ENCODE results near the gene MAP3K7. TPM values are rescaled to one million over a fixed set of nuclear protein-coding genes. Genes with fewer than 3 reads are reported as not detected.

The MAP3K7 gene
- total RNA-seq, 1 donor from 2014 or later: 40.5 TPM

GRCh38 chr6:90547079-90547478 is 39.8 kb downstream of the MAP3K7 start:
- H3K36me3 Mint-ChIP-seq (ENCODE audit: low read depth, unreplicated experiment): peaks cover 27% of the 10 kb centered on the region
- no peak overlapping the region for H3K27ac Mint-ChIP-seq (ENCODE audit: unreplicated experiment)
- no peak overlapping the region for H3K4me3 Mint-ChIP-seq (ENCODE audit: unreplicated experiment)
- TF ChIP-seq CTCF (IDR thresholded peaks at IDR 0.05; ENCODE audit: unreplicated experiment): no peak
- no peaks in the 10 kb centered on the region for H3K4me1 Mint-ChIP-seq (ENCODE audit: unreplicated experiment)
- DNase-seq (ENCODE audit: low spot score): no peak
- no peaks in the 10 kb centered on the region for H3K27me3 Mint-ChIP-seq (ENCODE audit: unreplicated experiment)
- no peaks in the 10 kb centered on the region for H3K9me3 Mint-ChIP-seq (ENCODE audit: unreplicated experiment)

GRCh38 chr6:90545448-90545847 is 41.4 kb downstream of the MAP3K7 start:
- H3K4me3 Mint-ChIP-seq (ENCODE audit: unreplicated experiment): no peak overlapping the region
- no peaks in the 10 kb centered on the region for H3K4me1 Mint-ChIP-seq (ENCODE audit: unreplicated experiment)

GRCh38 chr6:90544741-90545140 is 42.1 kb downstream of the MAP3K7 start:
- DNase-seq (ENCODE audit: low spot score): no peak
- Mint-ChIP-seq H3K9me3 (ENCODE audit: unreplicated experiment) (no peaks in the 10 kb centered on the region), H3K27me3 (ENCODE audit: unreplicated experiment) (no peaks in the 10 kb centered on the region), H3K27ac (ENCODE audit: unreplicated experiment) (no peak overlapping the region), H3K36me3 (ENCODE audit: low read depth, unreplicated experiment) (peaks cover 27% of the 10 kb centered on the region), H3K4me3 (ENCODE audit: unreplicated experiment) (no peak overlapping the region), H3K4me1 (ENCODE audit: unreplicated experiment) (no peaks in the 10 kb centered on the region)
- TF ChIP-seq CTCF (IDR thresholded peaks at IDR 0.05; ENCODE audit: unreplicated experiment): no peak

More at GRCh38 chr6:90545448-90545847, 41.4 kb downstream of the MAP3K7 start:
- DNase-seq (ENCODE audit: low spot score): no peak
- no peak for TF ChIP-seq CTCF (IDR thresholded peaks at IDR 0.05; ENCODE audit: unreplicated experiment)
- no peaks in the 10 kb centered on the region for H3K9me3 Mint-ChIP-seq (ENCODE audit: unreplicated experiment)
- no peak overlapping the region for H3K27ac Mint-ChIP-seq (ENCODE audit: unreplicated experiment)
- H3K36me3 Mint-ChIP-seq (ENCODE audit: low read depth, unreplicated experiment): peaks cover 27% of the 10 kb centered on the region
- H3K27me3 Mint-ChIP-seq (ENCODE audit: unreplicated experiment): no peaks in the 10 kb centered on the region

DNA sequence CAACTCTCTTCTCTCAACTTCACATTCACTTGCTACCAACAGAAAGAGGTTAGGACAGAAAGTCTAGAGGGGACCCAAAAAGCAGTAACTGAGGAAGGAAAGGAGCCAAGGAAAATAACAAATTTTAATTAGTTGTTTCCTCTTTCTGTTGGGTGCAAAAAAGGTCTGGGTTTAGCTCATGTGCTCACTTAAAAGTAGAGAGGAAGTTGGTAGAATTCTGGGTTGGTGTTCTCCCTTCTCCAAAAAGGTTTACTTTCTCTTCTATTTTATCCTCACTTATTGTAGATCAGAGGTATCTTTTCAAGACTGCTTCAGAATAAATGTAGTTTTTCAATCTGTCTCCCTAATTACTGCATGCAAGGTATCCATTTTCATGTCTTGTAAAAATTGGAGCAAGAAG is 42.8 kb downstream of the MAP3K7 start:
- no peak for TF ChIP-seq CTCF (IDR thresholded peaks at IDR 0.05; ENCODE audit: unreplicated experiment)
- H3K27ac Mint-ChIP-seq (ENCODE audit: unreplicated experiment): no peak overlapping the region
- no peaks in the 10 kb centered on the region for H3K27me3 Mint-ChIP-seq (ENCODE audit: unreplicated experiment)
- H3K4me1 Mint-ChIP-seq (ENCODE audit: unreplicated experiment): no peaks in the 10 kb centered on the region
- no peak overlapping the region for H3K4me3 Mint-ChIP-seq (ENCODE audit: unreplicated experiment)
- no peak for DNase-seq (ENCODE audit: low spot score)
- H3K36me3 Mint-ChIP-seq (ENCODE audit: low read depth, unreplicated experiment): peaks cover 23% of the 10 kb centered on the region
- H3K9me3 Mint-ChIP-seq (ENCODE audit: unreplicated experiment): no peaks in the 10 kb centered on the region

DNA sequence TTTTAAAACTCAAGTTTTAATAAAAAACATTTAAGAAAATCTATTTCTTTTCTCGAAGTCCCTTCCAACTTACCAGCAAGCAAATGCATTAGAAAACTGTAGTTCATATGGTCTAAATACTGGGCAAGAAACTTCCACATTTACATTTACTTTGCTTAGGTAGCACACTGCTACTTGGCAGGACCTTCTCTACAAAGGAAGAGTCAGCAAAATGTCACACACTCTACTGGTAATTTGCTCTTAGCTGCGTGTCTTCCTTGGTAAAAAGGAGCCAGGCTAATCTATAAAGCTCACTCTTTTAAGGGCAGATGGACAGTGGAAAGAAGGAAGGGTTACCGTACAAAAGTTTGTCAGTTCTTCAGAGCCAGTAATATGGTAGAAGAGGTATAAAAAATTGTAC is 45.7 kb downstream of the MAP3K7 start:
- DNase-seq (ENCODE audit: low spot score): no peak
- H3K27ac Mint-ChIP-seq (ENCODE audit: unreplicated experiment): no peak overlapping the region
- peaks cover 9% of the 10 kb centered on the region for H3K36me3 Mint-ChIP-seq (ENCODE audit: low read depth, unreplicated experiment)
- H3K4me3 Mint-ChIP-seq (ENCODE audit: unreplicated experiment): no peak overlapping the region
- H3K4me1 Mint-ChIP-seq (ENCODE audit: unreplicated experiment): no peaks in the 10 kb centered on the region
- H3K27me3 Mint-ChIP-seq (ENCODE audit: unreplicated experiment): no peaks in the 10 kb centered on the region
- no peak for TF ChIP-seq CTCF (IDR thresholded peaks at IDR 0.05; ENCODE audit: unreplicated experiment)
- H3K9me3 Mint-ChIP-seq (ENCODE audit: unreplicated experiment): no peaks in the 10 kb centered on the region
